Measurements from ENCODE around the gene ANK3.

GRCh38 chr10:60107308-60107976, 282.2 kb downstream of the ANK3 start:
- no peak for TF ChIP-seq POLR2A (IDR thresholded peaks at IDR 0.05; ENCODE audit: low read depth, low read length)
- no peak for TF ChIP-seq CTCF (IDR thresholded peaks at IDR 0.05; ENCODE audit: extremely low read depth in 1 of 2, insufficient read depth in 1 of 2, low read depth in 1 of 2, low read length in 2 of 2)
- no peak for TF ChIP-seq POLR2AphosphoS5 (IDR thresholded peaks at IDR 0.05; ENCODE audit: insufficient read depth, low read depth, low read length)
- TF ChIP-seq EZH2 (IDR thresholded peaks at IDR 0.05; ENCODE audit: borderline replicate concordance, low read depth, low read length, severe bottlenecking), result no peak
